Naive thymus-derived CD8-positive, alpha-beta T cell (primary cell): ENCODE results near the gene UGT1A7. TPM values are rescaled to one million over a fixed set of nuclear protein-coding genes. Genes with fewer than 3 reads are reported as not detected.

ENCODE experiments used
- ATAC-seq, 2 donors: fragments of 150-1000 bp; cut with Tn5 transposase in 1 of 2; sonication (Bioruptor Pico), chemical (Tn5 transposase) in 1 of 2; 1 replicate in 1 of 2; 2 replicates in 1 of 2; pipeline ENCODE4 v1.10.0; 2021; ENCODE audit warnings: mild to moderate bottlenecking in 2 of 2, moderate library complexity in 2 of 2
- POLR2A ChIA-PET: fragments of 350-600 bp; sonication (Branson Sonifier 250); formaldehyde crosslinking; loops from one replicate; lab custom pipeline; 2021; ENCODE audit warnings: antibody characterized with exemption; lab: Charles Lee
- DNase-seq, 10 donors: peaks; one replicate each; pipeline versions ENCODE4 v3.0.0 to v3.0.0-alpha.2; 2020 to 2022
- H3K27ac Mint-ChIP-seq, 10 donors: one replicate each; pipeline ENCODE4 v1.8.0; 2020 to 2022; ENCODE audit warnings: mild to moderate bottlenecking in 10 of 10, mixed read lengths in 10 of 10, moderate library complexity in 4 of 10, inconsistent platforms in 1 of 10
- H3K27me3 Mint-ChIP-seq, 5 donors: one replicate each; pipeline ENCODE4 v1.8.0; 2021 to 2022; ENCODE audit warnings: mixed read lengths in 5 of 5
- H3K36me3 Mint-ChIP-seq, 3 donors: one replicate each; pipeline ENCODE4 v1.8.0; 2020 to 2022; ENCODE audit warnings: mixed read lengths in 3 of 3, mild to moderate bottlenecking in 2 of 3, inconsistent platforms in 1 of 3
- H3K4me1 Mint-ChIP-seq, 4 donors: one replicate each; pipeline ENCODE4 v1.8.0; 2021 to 2022; ENCODE audit warnings: mixed read lengths in 4 of 4
- H3K4me3 Mint-ChIP-seq, 10 donors: one replicate each; pipeline ENCODE4 v1.8.0; 2020 to 2022; ENCODE audit warnings: mild to moderate bottlenecking in 10 of 10, mixed read lengths in 10 of 10, moderate library complexity in 6 of 10, inconsistent platforms in 1 of 10
- H3K9me3 Mint-ChIP-seq, 9 donors: one replicate each; pipeline ENCODE4 v1.8.0; 2020 to 2022; ENCODE audit warnings: mixed read lengths in 9 of 9, mild to moderate bottlenecking in 3 of 9, inconsistent platforms in 1 of 9, moderate library complexity in 1 of 9
- polyA plus RNA-seq, 3 donors: library from polyadenylated mRNA; unstranded; fragments of 300-500 nt; fragmentation: Illumina TruSeq; gene quantifications; one replicate each; pipeline ENCODE4 v1.2.3, GENCODE V29; 2021
- total RNA-seq, 8 experiments: library from RNA in 2 of 8; stranded (reverse) in 2 of 8; gene quantifications; one replicate each; pipeline ENCODE4 v1.2.3 and lab custom pipeline; 2021 to 2026

Gene UGT1A7
- total and polyA plus RNA-seq, 5 experiments from 2014 or later, result not detected

DNA sequence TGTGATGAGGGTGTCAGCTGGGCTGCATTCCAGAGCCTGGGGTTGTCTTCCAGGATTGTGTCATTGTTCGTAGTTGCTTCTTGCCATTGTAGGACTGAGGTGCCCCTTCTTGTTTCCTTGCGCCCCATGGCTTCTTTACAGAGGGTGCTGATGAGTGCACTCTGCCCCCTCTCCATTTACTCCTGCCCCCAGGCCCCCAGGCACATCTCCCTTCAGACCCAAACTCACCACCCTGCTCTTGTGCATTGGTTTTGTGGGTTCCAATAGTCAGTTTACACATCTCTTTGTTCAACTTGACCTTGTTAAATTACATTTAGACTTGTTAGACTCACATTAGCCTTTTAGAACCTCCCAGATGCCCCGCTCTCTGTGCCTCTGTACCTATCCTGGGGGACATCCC is 139.5 kb downstream of the UGT1A7 start:
- Mint-ChIP-seq H3K4me3 (no peak overlapping the region), H3K27me3 (peaks cover 5 to 18% (median 6%) of the 10 kb centered on the region in 5 donors), H3K4me1 (peaks cover 0 to 7% (median 5%) of the 10 kb centered on the region in 4 donors), H3K36me3 (no peaks in the 10 kb centered on the region), H3K27ac (peak overlapping the region in 1 of 10 donors; percentile 62), H3K9me3 (peaks cover 0 to 2% (median 0%) of the 10 kb centered on the region in 9 donors)
- ATAC-seq (no peak), DNase-seq (no peak)
- POLR2A ChIA-PET, result no interaction called here

DNA sequence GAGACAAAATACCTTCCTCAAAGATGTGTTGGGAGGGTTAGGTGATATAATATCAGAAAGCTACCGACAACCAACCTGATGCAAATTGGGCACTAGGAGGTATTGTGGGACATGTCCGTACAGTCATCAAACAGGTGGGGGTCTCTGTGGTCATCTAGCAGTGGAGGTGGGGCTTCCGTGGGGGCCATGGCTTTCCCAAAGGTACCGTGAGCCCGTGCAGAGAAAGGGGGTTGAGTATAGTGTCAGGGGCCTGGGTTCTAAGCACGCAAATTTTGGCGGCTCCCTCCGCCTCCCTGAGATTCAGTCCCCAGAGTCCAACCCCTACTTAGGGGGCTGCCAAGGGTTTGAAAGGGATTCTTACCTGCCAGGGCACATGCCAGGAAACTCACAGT is 140.0 kb downstream of the UGT1A7 start:
- ATAC-seq, result no peak
- peak overlapping the region in 1 of 10 donors; percentile 62 for H3K27ac Mint-ChIP-seq
- no peaks in the 10 kb centered on the region for H3K36me3 Mint-ChIP-seq
- H3K4me1 Mint-ChIP-seq, result peaks cover 0 to 7% (median 5%) of the 10 kb centered on the region in 4 donors
- peaks cover 0 to 3% (median 0%) of the 10 kb centered on the region in 9 donors for H3K9me3 Mint-ChIP-seq
- peaks cover 4 to 18% (median 6%) of the 10 kb centered on the region in 5 donors for H3K27me3 Mint-ChIP-seq
- no peak for DNase-seq
- POLR2A ChIA-PET, result no interaction called here
- H3K4me3 Mint-ChIP-seq, result no peak overlapping the region

- DNase-seq (no peak), ATAC-seq (no peak)
- POLR2A ChIA-PET, result no interaction called here
Observed at GRCh38 chr2:233822101-233822771, 140.5 kb downstream of the UGT1A7 start.

More at GRCh38 chr2:233822101-233822771, 140.5 kb downstream of the UGT1A7 start:
- H3K9me3 Mint-ChIP-seq, result peaks cover 0 to 3% (median 0%) of the 10 kb centered on the region in 9 donors
- no peaks in the 10 kb centered on the region for H3K36me3 Mint-ChIP-seq
- no peak overlapping the region for H3K4me3 Mint-ChIP-seq
- peaks cover 2 to 12% (median 6%) of the 10 kb centered on the region in 5 donors for H3K27me3 Mint-ChIP-seq
- H3K27ac Mint-ChIP-seq, result no peak overlapping the region
- peaks cover 0 to 4% (median 2%) of the 10 kb centered on the region in 4 donors for H3K4me1 Mint-ChIP-seq

Other genes starting within 250 kb of the UGT1A7 start
- 10 to 100 TPM; 19.7 to 19.9 TPM for gene USP40, start 115.1 kb upstream of the UGT1A7 start, total RNA-seq
- 1 to 10 TPM; 6.0 to 9.4 (median 6.2) TPM for gene USP40, start 115.1 kb upstream of the UGT1A7 start, polyA plus RNA-seq
- gene UGT1A8, start 64.3 kb upstream of the UGT1A7 start, total RNA-seq, result not detected
- not detected for gene UGT1A8, start 64.3 kb upstream of the UGT1A7 start, polyA plus RNA-seq
- not detected for gene UGT1A10, start 45.5 kb upstream of the UGT1A7 start, total RNA-seq
- gene UGT1A10, start 45.5 kb upstream of the UGT1A7 start, polyA plus RNA-seq, result not detected
- not detected for gene UGT1A9, start 10.0 kb upstream of the UGT1A7 start, total RNA-seq
- not detected for gene UGT1A9, start 10.0 kb upstream of the UGT1A7 start, polyA plus RNA-seq
- not detected for gene UGT1A6, start 11.0 kb downstream of the UGT1A7 start, total RNA-seq
- gene UGT1A6, start 11.0 kb downstream of the UGT1A7 start, polyA plus RNA-seq, result not detected
- gene UGT1A5, start 31.0 kb downstream of the UGT1A7 start, total RNA-seq, result not detected
- not detected for gene UGT1A5, start 31.0 kb downstream of the UGT1A7 start, polyA plus RNA-seq
- not detected for gene UGT1A4, start 36.8 kb downstream of the UGT1A7 start, total RNA-seq
- not detected for gene UGT1A4, start 36.8 kb downstream of the UGT1A7 start, polyA plus RNA-seq
- not detected for gene UGT1A3, start 47.1 kb downstream of the UGT1A7 start, total RNA-seq
- not detected for gene UGT1A3, start 47.1 kb downstream of the UGT1A7 start, polyA plus RNA-seq
- gene UGT1A1, start 78.4 kb downstream of the UGT1A7 start, total RNA-seq, result not detected
- not detected for gene UGT1A1, start 78.4 kb downstream of the UGT1A7 start, polyA plus RNA-seq
- not detected for gene MROH2A, start 96.4 kb downstream of the UGT1A7 start, total RNA-seq
- not detected for gene MROH2A, start 96.4 kb downstream of the UGT1A7 start, polyA plus RNA-seq
- not detected for gene HJURP, start 172.6 kb downstream of the UGT1A7 start, total RNA-seq
- gene HJURP, start 172.6 kb downstream of the UGT1A7 start, polyA plus RNA-seq, result not detected
- gene TRPM8, start 235.5 kb downstream of the UGT1A7 start, total RNA-seq, result not detected
- not detected for gene TRPM8, start 235.5 kb downstream of the UGT1A7 start, polyA plus RNA-seq